Measurements from ENCODE around the gene ZNF444. TPM values are rescaled to one million over a fixed set of nuclear protein-coding genes. Genes with fewer than 3 reads are reported as not detected.

Gene ZNF444
- polyA plus RNA-seq, 2 of the 4 experiments (the other 2 are of a cell fraction) = 16.5 to 26.2 TPM

- no peak for FAIRE-seq
- no peak for DNase-seq (ENCODE audit: low read depth in 1 of 2, low spot score in 1 of 2)
- Histone ChIP-seq H3K9me3 (no peaks in the 10 kb centered on the region), H3K4me1 (peaks cover 7% of the 10 kb centered on the region; the same call in 2 of the 3 replicates), H3K4me2 (no peak overlapping the region), H3K4me3 (no peak overlapping the region), H3K27ac (no peak overlapping the region)
- POLR2A ChIA-PET = no interaction called here
- 0 out of 6 replicates have a peak, but pooled peaks of 1 of the 2 experiments have one; percentile 21 for ATAC-seq
- CTCF ChIA-PET = no interaction called here
- TF ChIP-seq USF2 (IDR thresholded peaks at IDR 0.05) (no peak), NR3C1 (IDR thresholded peaks at IDR 0.05) (no peak), CEBPB (IDR thresholded peaks at IDR 0.05) (no peak), MAFK (IDR thresholded peaks at IDR 0.05; ENCODE audit: partially characterized antibody) (no peak), SMC3 (IDR thresholded peaks at IDR 0.05) (no peak), SREBF2 (IDR thresholded peaks at IDR 0.05) (no peak), EHMT2 (IDR thresholded peaks at IDR 0.05; ENCODE audit: low read depth) (no peak), FOSB (CRISPR knock-in tag; IDR thresholded peaks at IDR 0.05) (no peak), EHF (CRISPR knock-in tag; IDR thresholded peaks at IDR 0.05) (no peak), REST (IDR thresholded peaks at IDR 0.05) (no peak), CHD2 (IDR thresholded peaks at IDR 0.05; ENCODE audit: low read length, partially characterized antibody) (no peak), CTCF (IDR thresholded peaks at IDR 0.05) (no peak), HEYL (CRISPR knock-in tag; IDR thresholded peaks at IDR 0.05) (no peak), CHD4 (IDR thresholded peaks at IDR 0.05; ENCODE audit: borderline replicate concordance) (no peak), KDM1A (IDR thresholded peaks at IDR 0.05; ENCODE audit: low read depth) (no peak), HDAC2 (IDR thresholded peaks at IDR 0.05) (no peak), MYC (IDR thresholded peaks at IDR 0.05; ENCODE audit: borderline replicate concordance, low read length) (no peak), MAZ (IDR thresholded peaks at IDR 0.05; ENCODE audit: borderline replicate concordance, low read depth, low read length) (no peak)
- 94% methylated on average over 31 of the region's 31 CpGs for WGBS (ENCODE audit: missing lambda C conversion rate)
Measured at GRCh38 chr19:56146904-56147303, 5.8 kb downstream of the ZNF444 start.

GRCh38 chr19:56147307-56147706 is 6.2 kb downstream of the ZNF444 start:
- no peak overlapping the region for H3K4me3 ChIP-seq
- H3K9me3 ChIP-seq = no peaks in the 10 kb centered on the region
- no peak for TF ChIP-seq USF2 (IDR thresholded peaks at IDR 0.05)
- TF ChIP-seq RARB (CRISPR knock-in tag; IDR thresholded peaks at IDR 0.05) = no peak
- TF ChIP-seq EP300 (IDR thresholded peaks at IDR 0.05) = no peak
- TF ChIP-seq REST (IDR thresholded peaks at IDR 0.05) = no peak
- TF ChIP-seq MAX (IDR thresholded peaks at IDR 0.05) = no peak
- TF ChIP-seq HEYL (CRISPR knock-in tag; IDR thresholded peaks at IDR 0.05) = no peak
- TF ChIP-seq FOSB (CRISPR knock-in tag; IDR thresholded peaks at IDR 0.05) = no peak
- no peak for TF ChIP-seq SREBF2 (IDR thresholded peaks at IDR 0.05)
- no peak for TF ChIP-seq SMC3 (IDR thresholded peaks at IDR 0.05)
- no peak for TF ChIP-seq RNF2 (IDR thresholded peaks at IDR 0.05; ENCODE audit: borderline replicate concordance, low read depth)
- no peak for TF ChIP-seq HDAC2 (IDR thresholded peaks at IDR 0.05)
- no peak for TF ChIP-seq KDM5A (IDR thresholded peaks at IDR 0.05)
- no peak for TF ChIP-seq RFX5 (IDR thresholded peaks at IDR 0.05)
- no peak for TF ChIP-seq HES2 (IDR thresholded peaks at IDR 0.05)
- DNase-seq (ENCODE audit: low read depth in 1 of 2, low spot score in 1 of 2) (no peak), ATAC-seq (no peak), FAIRE-seq (no peak)
- ChIA-PET CTCF (no interaction called here), POLR2A (no interaction called here)
- peaks cover 3% of the 10 kb centered on the region; the same call in 2 of the 3 replicates for H3K4me1 ChIP-seq
- H3K4me2 ChIP-seq = no peak overlapping the region
- no peak overlapping the region for H3K27ac ChIP-seq
- WGBS (ENCODE audit: missing lambda C conversion rate) = 93% methylated on average over 21 of the region's 22 CpGs

Measured in A549 (cell line).